HG02884 (cell line): Measurements from ENCODE around the gene LCN2.
"Not testable (repeated sequence)": the region's sequence is repeated elsewhere in the genome, so short reads cannot be mapped to it uniquely, and the experiment has no call there.

Experiments
- ATAC-seq: cut with Tn5 transposase; IDR thresholded peaks from one replicate; pipeline ENCODE4 v1.9.1; 2021; ENCODE audit warnings: mild to moderate bottlenecking, moderate library complexity; ENCODE audit not compliant: unreplicated experiment

The LCN2 gene

GRCh38 chr9:128127568-128127989, 21.7 kb upstream of the LCN2 start, which contains the start of gene PTGES2:
TSS of gene PTGES2 (minus strand) at chr9:128127729. CDS start at chr9:128127717, 12 bp downstream.
- ATAC-seq = peak; percentile 50

GRCh38 chr9:128127990-128128835, 21.0 kb upstream of the LCN2 start:
- peak; percentile 60 for ATAC-seq

GRCh38 chr9:128128836-128129590, 20.2 kb upstream of the LCN2 start:
- no peak for ATAC-seq

DNA sequence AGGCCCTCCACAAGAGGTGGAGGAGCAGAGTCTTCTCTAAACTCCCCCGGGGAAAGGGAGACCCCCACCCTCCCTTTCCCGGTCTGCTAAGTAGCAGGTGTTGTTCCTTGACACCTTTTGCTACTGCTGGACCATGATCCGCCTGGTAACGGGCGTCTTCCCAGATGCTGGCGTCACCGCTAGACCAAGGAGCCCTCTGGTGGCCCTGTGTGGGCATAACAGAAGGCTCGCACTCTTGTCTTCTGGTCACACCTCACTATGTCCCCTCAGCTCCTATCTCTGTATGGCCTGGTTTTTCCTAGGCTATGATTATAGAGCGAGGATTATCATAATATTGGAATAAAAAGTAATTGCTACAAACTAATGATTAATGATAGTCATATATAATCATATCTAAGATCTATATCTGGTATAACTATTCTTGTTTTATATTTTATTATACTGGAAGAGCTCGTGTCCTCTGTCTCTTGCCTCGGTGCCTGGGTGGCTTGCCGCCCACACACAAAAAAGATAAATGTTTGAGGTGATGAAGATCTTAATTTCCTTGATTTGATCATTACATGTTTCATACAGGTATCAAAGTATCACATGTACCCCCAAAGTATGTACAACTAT, 19.2 kb upstream of the LCN2 start:
- not testable (repeated sequence) for ATAC-seq

DNA sequence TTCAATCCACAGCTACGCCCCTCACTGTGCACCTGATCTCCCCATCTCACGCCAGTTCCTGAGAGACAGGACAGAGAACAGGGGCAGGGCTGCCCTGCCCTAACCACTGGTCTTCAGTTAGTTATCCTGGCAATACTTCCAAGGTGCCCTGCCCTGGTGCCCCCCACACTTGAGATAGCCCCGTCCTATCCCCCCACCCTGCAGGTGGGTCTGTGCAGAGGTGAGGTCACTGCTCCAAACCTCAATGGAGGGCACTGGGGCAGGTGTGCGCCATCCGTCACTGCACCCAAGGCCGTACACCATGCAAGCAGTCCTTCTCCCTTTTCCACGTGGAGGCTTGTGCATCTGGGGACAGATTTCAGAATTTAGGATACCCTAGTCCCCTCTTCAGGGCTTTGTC, 18.6 kb upstream of the LCN2 start:
- not testable (repeated sequence) for ATAC-seq

GRCh38 chr9:128131346-128131745, 17.9 kb upstream of the LCN2 start:
- ATAC-seq = not testable (repeated sequence)

DNA sequence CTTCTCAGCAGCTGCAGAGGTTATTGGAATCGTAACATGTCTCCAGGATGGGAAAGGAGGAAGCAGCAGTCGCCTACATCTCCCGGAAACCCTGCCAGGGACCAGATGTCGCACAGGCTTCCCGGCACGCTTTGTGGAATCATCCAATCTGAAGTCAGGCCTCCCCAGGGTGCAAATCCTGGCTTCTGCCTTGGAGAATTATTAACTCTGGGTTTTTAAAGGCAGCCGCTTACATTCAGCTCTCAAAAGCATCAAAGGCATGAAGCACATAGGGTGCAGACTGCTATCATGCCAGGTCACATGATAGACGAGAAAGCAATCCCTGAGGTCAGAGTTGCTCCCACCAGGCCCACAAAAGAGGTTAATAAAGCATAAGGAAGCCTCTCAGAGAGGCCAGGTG, 17.1 kb upstream of the LCN2 start:
- ATAC-seq = not testable (repeated sequence)

GRCh38 chr9:128135561-128135960, 13.7 kb upstream of the LCN2 start:
- not testable (repeated sequence) for ATAC-seq

- no peak for ATAC-seq
These were observed 12.1 kb upstream of the LCN2 start for GRCh38 chr9:128136816-128137793.

DNA sequence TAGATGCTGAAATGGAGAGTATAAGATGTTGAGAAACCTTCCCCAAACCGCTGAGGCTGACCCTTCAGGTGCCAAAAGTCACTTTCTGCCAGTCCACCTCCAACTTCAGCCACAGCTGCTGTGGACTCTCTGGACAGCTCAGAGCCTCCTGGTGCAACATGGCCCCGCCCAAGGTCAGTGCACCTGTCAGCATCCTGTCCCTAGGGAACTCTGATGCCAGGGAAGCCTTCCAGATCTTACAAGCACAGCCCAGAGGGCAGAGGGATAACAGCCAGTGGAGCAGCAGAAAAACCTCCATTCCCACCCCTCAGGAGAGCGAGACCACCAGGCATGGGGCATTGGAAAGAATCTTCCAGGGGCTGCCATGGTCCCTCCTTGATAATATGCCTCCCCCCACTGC, 11.3 kb upstream of the LCN2 start:
- no peak for ATAC-seq

DNA sequence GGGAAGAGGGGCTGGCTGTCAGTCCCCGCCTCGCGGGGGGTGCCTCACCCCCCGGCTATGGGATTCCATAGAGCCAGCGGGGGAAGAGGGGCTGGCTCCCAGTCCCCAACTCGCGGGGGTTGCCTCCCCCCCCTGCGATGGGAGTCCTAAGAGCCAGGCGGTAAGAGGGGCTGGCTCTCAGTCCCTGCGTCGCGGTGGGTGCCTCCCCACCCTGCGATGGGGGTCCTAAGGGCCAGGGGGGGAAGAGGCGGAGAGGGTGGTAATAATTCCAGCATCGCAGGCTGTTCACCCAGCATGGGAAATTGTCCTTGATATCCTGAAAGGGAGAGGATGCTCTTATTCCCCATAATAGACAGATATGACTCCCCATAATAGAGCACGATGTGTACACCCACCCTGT, 9.6 kb upstream of the LCN2 start:
- no peak for ATAC-seq

DNA sequence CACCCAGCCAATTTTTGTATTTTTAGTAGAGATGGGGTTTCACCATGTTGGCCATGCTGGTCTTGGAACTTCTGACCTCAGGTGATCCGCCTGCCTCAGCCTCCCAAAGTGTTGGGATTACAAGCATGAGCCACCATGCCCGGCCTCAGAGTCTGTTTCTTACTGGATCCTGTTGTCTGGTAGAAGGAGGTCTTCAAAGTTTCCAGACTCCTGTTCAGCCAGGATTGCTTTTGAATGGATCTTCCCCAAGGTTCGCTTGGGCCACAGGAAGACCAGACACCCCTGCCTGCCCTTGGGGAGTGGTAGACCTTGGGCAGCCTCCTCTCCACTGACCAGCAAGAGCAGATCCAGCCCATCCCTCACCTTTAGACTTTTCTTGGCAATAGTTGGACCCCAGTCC, 7.6 kb upstream of the LCN2 start:
- no peak for ATAC-seq

DNA sequence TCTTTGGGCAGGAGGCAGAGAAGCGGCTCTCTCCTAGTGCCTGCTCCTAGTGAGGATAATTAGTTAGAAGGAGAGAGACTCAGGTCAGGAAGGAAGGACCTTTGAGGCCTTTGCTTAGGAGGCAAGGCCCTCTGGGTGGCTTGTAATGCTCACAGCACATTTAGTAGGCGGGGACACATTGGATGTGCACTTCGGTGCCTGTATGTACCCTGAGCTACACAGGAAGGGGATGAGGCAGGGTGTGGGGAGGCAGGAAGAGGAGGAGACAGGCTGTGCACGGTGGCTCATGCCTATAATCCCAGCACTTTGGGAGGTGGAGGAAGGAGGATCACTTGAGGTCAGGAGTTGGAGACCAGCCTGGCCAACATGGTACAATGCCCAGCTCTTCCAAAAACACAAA, 7.2 kb upstream of the LCN2 start:
- ATAC-seq = no peak

GRCh38 chr9:128142596-128142995, 6.7 kb upstream of the LCN2 start:
- ATAC-seq = no peak

DNA sequence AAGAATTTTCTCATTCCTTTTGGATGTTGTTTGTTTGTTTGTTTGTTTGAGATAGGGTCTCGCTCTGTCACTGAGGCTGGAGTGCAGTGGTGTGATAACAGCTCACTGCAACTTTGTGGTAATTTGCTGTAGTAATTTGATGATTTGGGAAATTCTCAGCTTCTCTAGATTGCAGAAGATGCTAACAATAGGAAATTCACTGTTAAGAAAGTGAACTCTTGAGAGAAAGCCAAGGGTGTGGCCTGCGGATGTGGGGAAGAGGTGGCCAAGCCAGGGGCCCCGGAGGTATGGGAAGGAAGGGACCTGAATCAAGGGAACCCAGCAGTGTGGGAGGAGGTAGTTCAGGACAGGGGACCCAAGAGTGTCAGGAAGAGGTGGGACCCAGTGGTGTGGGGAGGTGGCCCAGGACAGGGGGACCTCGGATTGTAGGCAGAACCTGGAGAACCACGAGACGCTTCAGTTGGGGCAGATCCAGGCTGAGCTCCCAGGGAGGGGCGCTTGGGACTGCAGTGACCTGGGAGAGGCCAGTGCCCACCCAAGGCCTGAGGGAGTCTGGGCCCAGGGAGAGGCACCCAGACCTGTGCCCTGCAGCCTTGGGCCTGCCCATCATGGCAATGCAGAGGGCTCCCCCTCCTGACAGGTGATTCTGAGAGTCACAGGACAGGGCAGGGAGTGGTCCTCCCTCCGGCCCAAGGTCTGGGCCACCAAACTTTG, 5.6 kb upstream of the LCN2 start:
- ATAC-seq = no peak

DNA sequence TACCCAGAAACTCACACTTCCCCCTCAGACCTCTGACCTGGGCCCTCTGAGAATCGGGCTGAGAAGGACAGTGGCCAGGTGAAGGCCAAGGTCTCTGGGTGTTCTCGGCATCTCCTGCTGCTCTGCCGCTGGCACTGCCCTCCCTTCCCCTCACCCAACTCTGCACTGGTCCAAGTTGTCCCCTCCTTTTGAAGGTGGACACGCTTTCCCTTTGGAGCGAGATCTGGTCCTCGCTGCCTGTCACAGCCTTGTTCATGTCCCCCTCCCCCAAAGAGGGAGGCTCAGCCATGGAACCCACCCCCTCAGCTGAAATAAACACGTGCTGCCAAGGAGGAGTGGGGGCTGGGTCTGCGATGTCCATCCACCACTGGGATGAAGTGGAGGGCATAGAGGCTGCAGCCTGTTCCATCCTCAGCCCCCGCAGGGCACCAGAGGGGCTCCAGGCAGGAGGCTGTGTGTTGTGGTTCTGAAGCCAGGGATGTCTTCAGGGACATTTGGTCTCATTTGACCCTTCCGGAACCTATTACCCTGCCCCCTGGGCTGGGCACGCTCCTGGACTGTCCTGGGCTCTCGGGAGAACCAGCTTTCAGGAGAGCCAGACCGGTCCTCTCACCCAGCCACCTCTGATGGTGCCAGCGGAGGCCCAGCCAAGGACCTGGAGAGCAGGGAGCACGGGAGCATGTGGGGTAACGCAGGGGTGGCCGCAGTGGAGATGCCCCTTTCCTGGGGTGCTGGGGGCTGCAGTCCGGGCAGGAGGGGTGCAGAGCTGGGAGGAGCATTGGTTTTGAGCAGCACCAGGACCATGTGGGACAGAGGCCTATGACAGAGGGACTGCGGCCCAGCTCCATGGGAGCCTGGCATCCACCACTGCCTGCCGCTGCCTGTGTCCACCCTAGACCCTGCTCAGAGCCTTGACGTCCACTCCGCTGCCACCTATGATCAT, 4.7 kb upstream of the LCN2 start:
- ATAC-seq = no peak

DNA sequence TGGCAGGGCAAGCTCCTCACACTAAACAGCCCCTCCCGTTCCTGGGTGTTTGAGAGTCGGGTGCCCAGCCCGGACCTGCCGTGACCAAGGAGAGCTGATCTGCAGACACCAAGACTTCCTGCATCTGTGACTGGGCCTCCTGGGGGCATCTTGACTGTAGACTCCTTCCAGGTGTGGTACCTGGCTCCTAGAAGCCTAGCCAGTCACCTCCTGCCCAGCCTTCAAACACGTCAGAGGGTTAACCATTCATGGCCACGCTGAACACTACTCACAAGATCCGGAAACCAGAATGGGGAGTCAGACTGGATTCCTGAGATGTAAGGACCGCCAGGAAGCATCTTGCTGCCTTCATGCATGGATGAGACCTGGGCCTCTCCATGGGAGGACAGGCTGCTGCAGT, 3.7 kb upstream of the LCN2 start:
- no peak for ATAC-seq

DNA sequence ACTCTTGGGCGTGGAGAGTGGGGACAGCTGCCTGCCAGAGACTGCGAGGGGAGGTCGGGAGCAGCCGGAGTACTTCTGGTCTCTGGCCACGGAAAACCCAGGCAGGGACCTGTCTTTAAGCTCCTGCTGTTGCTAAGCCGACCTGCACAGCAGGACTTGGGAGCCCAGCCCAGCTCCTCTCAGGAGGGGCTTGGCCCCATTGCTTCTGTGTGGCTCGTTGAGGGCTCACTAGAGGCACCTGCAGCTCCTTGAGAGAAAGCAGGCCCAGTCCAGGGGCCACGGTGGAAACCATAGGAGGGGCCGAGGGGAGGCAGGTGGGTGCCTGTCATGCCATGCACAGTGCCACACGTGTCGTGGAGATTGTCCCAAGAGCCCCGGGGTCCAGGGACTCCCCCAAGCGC, 3.3 kb upstream of the LCN2 start:
- ATAC-seq = no peak
